ENCODE data around the gene CSRNP2. TPM values are rescaled to one million over a fixed set of nuclear protein-coding genes. Genes with fewer than 3 reads are reported as not detected.

The CSRNP2 gene
- total and polyA plus RNA-seq, 2 donors (not counting 3 experiments of a cell fraction or from before 2014, with no cell fraction given), result 24.2 to 49.7 TPM

DNA sequence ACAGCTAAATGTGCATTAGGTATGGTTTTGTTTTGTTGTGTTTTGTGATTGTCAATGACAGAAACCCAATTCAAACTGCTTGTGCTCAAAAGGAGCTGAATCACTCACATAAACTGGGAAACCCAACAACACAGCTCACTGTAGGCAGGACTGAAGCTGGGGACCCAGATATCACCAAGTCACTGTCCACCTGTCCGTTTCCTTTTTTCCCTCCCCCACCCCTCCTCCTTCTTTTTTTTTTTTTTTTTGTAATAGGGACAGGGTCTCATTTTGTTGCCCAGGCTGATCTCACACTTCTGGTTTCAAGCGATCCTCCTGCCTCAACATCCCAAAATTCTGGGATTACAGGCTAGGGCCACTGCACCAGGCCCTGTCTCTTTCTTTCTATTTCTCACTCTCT, 50.3 kb downstream of the CSRNP2 start:
- Histone ChIP-seq H2AFZ (ENCODE audit: low read depth, low read length) (no peak overlapping the region), H3K4me3 (replicated peaks in 1 of 3; ENCODE audit: insufficient read depth in 1 of 3, low read depth in 1 of 3, low read length in 3 of 3) (no peak overlapping the region), H4K20me1 (replicated peaks; ENCODE audit: control insufficient read depth, extremely low read depth, insufficient read depth, low read length) (no peaks in the 10 kb centered on the region), H3K79me2 (ENCODE audit: control insufficient read depth, insufficient read depth, low read length) (no peaks in the 10 kb centered on the region), H3K9me1 (replicated peaks; ENCODE audit: control insufficient read depth, extremely low read depth, insufficient read depth, low read length) (no peaks in the 10 kb centered on the region), H3K9me3 (replicated peaks; ENCODE audit: control insufficient read depth, insufficient read depth, low read length) (no peaks in the 10 kb centered on the region), H3K4me1 (ENCODE audit: control insufficient read depth, extremely low read depth, insufficient read depth, low read length) (peaks cover 2% of the 10 kb centered on the region), H3K27ac (ENCODE audit: insufficient read depth, low read depth, low read length) (no peak overlapping the region), H3K27me3 (ENCODE audit: control insufficient read depth in 2 of 2, insufficient read depth in 2 of 2, low read length in 2 of 2) (peaks cover 5 to 7% of the 10 kb centered on the region in 2 experiments), H3K9ac (replicated peaks; ENCODE audit: extremely low read depth, insufficient read depth, low read length) (no peak overlapping the region), H3K4me2 (ENCODE audit: insufficient read depth, low read length) (no peak overlapping the region), H3K36me3 (ENCODE audit: control insufficient read depth in 2 of 2, extremely low read depth in 1 of 2, insufficient read depth in 2 of 2, low read length in 2 of 2) (no peaks in the 10 kb centered on the region)
- no peak for FAIRE-seq
- ChIA-PET CTCF (interaction anchor here (1.6 kb wide), 1 partner anchor 268 kb away, joined by 6 read pairs; no protein-coding TSS in a partner anchor), POLR2A (no interaction called here)
- BruUV-seq (replicated peaks), result no TSS peak
- dilution Hi-C loops (cut with MboI; ENCODE audit: extremely low pct_ligation_motif_present, low sequenced_read_pairs) (no loop called here), intact Hi-C loops (cut with micrococcal nuclease) (no loop called here)
- no peak for TF ChIP-seq POLR2A (IDR thresholded peaks at IDR 0.05; ENCODE audit: low read depth, low read length)
- TF ChIP-seq EZH2 (IDR thresholded peaks at IDR 0.05; ENCODE audit: borderline replicate concordance, low read depth, low read length, severe bottlenecking), result no peak
- no peak for TF ChIP-seq FOS (IDR thresholded peaks at IDR 0.05; ENCODE audit: borderline replicate concordance, insufficient read depth, low read length)
- TF ChIP-seq GATA2 (IDR thresholded peaks at IDR 0.05; ENCODE audit: insufficient read depth, insufficient read length, low read depth, low read length), result no peak
- no peak for TF ChIP-seq MYC (IDR thresholded peaks at IDR 0.05; ENCODE audit: low read depth, low read length)
- TF ChIP-seq, protein P1, sequence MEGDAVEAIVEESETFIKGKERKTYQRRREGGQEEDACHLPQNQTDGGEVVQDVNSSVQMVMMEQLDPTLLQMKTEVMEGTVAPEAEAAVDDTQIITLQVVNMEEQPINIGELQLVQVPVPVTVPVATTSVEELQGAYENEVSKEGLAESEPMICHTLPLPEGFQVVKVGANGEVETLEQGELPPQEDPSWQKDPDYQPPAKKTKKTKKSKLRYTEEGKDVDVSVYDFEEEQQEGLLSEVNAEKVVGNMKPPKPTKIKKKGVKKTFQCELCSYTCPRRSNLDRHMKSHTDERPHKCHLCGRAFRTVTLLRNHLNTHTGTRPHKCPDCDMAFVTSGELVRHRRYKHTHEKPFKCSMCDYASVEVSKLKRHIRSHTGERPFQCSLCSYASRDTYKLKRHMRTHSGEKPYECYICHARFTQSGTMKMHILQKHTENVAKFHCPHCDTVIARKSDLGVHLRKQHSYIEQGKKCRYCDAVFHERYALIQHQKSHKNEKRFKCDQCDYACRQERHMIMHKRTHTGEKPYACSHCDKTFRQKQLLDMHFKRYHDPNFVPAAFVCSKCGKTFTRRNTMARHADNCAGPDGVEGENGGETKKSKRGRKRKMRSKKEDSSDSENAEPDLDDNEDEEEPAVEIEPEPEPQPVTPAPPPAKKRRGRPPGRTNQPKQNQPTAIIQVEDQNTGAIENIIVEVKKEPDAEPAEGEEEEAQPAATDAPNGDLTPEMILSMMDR (IDR thresholded peaks at IDR 0.05; ENCODE audit: extremely low read depth in 1 of 2, insufficient read depth in 1 of 2, low read depth in 1 of 2, low read length in 2 of 2), result no peak
- TF ChIP-seq, protein P2, sequence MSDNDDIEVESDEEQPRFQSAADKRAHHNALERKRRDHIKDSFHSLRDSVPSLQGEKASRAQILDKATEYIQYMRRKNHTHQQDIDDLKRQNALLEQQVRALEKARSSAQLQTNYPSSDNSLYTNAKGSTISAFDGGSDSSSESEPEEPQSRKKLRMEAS (IDR thresholded peaks at IDR 0.05; ENCODE audit: insufficient read depth, insufficient read length), result no peak
- no peak for DNase-seq (ENCODE audit: low read depth, low spot score)
